ENCODE results near the gene NQO2. TPM values are rescaled to one million over a fixed set of nuclear protein-coding genes. Genes with fewer than 3 reads are reported as not detected.

The NQO2 gene
- total and polyA plus RNA-seq, 2 donors: 16.4 to 21.7 TPM

- DNase-seq (ENCODE audit: low read depth in 6 of 9, low spot score in 9 of 9): peak in 1 of 9 donors; percentile 37
- 35% methylated on average over 18 of the region's 18 CpGs for WGBS
- Histone ChIP-seq H3K27ac (ENCODE audit: low read depth in 1 of 2, low read length in 1 of 2) (no peak overlapping the region), H3K4me3 (ENCODE audit: low read length in 2 of 2) (no peak overlapping the region), H3K27me3 (ENCODE audit: control insufficient read depth in 2 of 2, insufficient read depth in 1 of 2, low read length in 1 of 2) (no peaks in the 10 kb centered on the region), H3K36me3 (ENCODE audit: control insufficient read depth in 2 of 2, insufficient read depth in 2 of 2, low read length in 1 of 2) (no peaks in the 10 kb centered on the region), H3K9me3 (ENCODE audit: control insufficient read depth in 2 of 2, insufficient read depth in 1 of 2, low read length in 1 of 2) (no peaks in the 10 kb centered on the region), H3K4me1 (ENCODE audit: control insufficient read depth in 2 of 2, insufficient read depth in 2 of 2, low read length in 2 of 2) (peaks cover 0 to 7% of the 10 kb centered on the region in 2 donors)
Measured at GRCh38 chr6:2958331-2958711, 41.4 kb upstream of the NQO2 start.

DNA sequence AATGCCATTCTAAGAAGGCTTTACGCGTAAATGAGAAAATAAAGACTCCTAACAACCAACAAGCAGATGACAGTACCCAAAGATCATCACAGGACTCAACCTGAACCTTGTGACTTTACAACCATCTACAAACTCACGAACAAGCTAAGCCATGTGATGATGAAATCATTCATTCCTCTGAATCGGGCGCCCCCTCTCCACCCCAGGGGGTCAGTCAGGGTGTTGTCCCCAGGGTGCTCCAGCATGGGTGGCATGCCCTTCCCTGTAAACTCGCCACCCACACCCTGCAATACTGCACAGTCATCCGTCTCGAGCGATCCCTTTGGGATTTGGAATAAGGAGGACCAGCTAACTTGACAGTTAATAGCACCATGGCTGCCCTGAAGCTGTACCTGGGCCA, 40.9 kb upstream of the NQO2 start:
- 97% methylated on average over 9 of the region's 9 CpGs for WGBS
- no peak for DNase-seq (ENCODE audit: low read depth in 6 of 9, low spot score in 9 of 9)
- H3K27me3 ChIP-seq (ENCODE audit: control insufficient read depth in 2 of 2, insufficient read depth in 1 of 2, low read length in 1 of 2): no peaks in the 10 kb centered on the region
- peaks cover 0 to 7% of the 10 kb centered on the region in 2 donors for H3K4me1 ChIP-seq (ENCODE audit: control insufficient read depth in 2 of 2, insufficient read depth in 2 of 2, low read length in 2 of 2)
- no peak overlapping the region for H3K27ac ChIP-seq (ENCODE audit: low read depth in 1 of 2, low read length in 1 of 2)
- no peaks in the 10 kb centered on the region for H3K36me3 ChIP-seq (ENCODE audit: control insufficient read depth in 2 of 2, insufficient read depth in 2 of 2, low read length in 1 of 2)
- no peaks in the 10 kb centered on the region for H3K9me3 ChIP-seq (ENCODE audit: control insufficient read depth in 2 of 2, insufficient read depth in 1 of 2, low read length in 1 of 2)
- H3K4me3 ChIP-seq (ENCODE audit: low read length in 2 of 2): no peak overlapping the region

DNA sequence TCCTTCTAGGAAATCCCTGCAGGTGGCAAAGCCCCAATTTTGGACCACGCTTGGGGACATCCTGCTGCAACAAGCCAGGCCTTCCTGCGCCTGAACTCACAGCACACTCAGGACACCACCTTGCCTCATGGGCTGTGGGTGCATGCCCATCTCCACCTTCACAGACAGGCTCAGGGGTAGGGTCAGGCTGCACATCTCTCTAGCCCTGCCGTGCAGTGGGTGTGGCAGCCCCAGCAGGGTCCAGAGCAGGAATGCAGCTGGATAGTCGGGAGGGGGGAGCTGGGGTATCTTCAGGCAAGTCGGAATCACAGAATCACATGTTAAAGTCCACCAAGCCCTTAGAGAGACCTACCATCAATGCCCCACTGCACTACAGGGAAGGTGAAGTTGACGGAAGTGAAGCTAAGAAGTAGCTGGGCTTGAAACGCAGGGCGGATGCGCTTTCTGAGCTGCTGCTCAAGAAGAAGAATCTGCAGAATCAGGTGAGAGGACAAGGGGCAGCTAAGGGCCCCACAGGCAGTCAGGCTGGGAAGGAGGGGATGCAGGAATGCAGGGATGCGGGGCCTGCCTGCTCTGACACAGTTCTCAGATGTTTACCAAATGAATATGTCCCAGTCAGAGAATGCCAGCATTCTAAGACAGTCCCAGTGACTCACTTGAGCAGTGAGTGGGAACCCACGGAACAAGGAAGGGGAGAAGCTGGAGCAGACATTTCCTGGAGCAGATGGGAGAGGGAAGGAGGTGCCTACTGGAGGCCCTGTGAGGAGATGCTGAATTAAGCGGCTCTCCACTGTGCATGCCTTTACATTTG, 39.6 kb upstream of the NQO2 start:
- Histone ChIP-seq H3K27ac (ENCODE audit: low read depth in 1 of 2, low read length in 1 of 2) (no peak overlapping the region), H3K4me1 (ENCODE audit: control insufficient read depth in 2 of 2, insufficient read depth in 2 of 2, low read length in 2 of 2) (peaks cover 0 to 7% of the 10 kb centered on the region in 2 donors), H3K9me3 (ENCODE audit: control insufficient read depth in 2 of 2, insufficient read depth in 1 of 2, low read length in 1 of 2) (no peaks in the 10 kb centered on the region), H3K27me3 (ENCODE audit: control insufficient read depth in 2 of 2, insufficient read depth in 1 of 2, low read length in 1 of 2) (no peaks in the 10 kb centered on the region), H3K4me3 (ENCODE audit: low read length in 2 of 2) (no peak overlapping the region), H3K36me3 (ENCODE audit: control insufficient read depth in 2 of 2, insufficient read depth in 2 of 2, low read length in 1 of 2) (no peaks in the 10 kb centered on the region)
- 95% methylated on average over 12 of the region's 12 CpGs for WGBS
- DNase-seq (ENCODE audit: low read depth in 6 of 9, low spot score in 9 of 9): no peak

- no peaks in the 10 kb centered on the region for H3K27me3 ChIP-seq (ENCODE audit: control insufficient read depth in 2 of 2, insufficient read depth in 1 of 2, low read length in 1 of 2)
- H3K9me3 ChIP-seq (ENCODE audit: control insufficient read depth in 2 of 2, insufficient read depth in 1 of 2, low read length in 1 of 2): no peaks in the 10 kb centered on the region
- no peak overlapping the region for H3K4me3 ChIP-seq (ENCODE audit: low read length in 2 of 2)
- peaks cover 0 to 7% of the 10 kb centered on the region in 2 donors for H3K4me1 ChIP-seq (ENCODE audit: control insufficient read depth in 2 of 2, insufficient read depth in 2 of 2, low read length in 2 of 2)
- no peak for DNase-seq (ENCODE audit: low read depth in 6 of 9, low spot score in 9 of 9)
- WGBS: 98% methylated on average over 4 of the region's 4 CpGs
- no peak overlapping the region for H3K27ac ChIP-seq (ENCODE audit: low read depth in 1 of 2, low read length in 1 of 2)
- H3K36me3 ChIP-seq (ENCODE audit: control insufficient read depth in 2 of 2, insufficient read depth in 2 of 2, low read length in 1 of 2): no peaks in the 10 kb centered on the region
Measured at GRCh38 chr6:2960935-2961334, 38.8 kb upstream of the NQO2 start.

DNA sequence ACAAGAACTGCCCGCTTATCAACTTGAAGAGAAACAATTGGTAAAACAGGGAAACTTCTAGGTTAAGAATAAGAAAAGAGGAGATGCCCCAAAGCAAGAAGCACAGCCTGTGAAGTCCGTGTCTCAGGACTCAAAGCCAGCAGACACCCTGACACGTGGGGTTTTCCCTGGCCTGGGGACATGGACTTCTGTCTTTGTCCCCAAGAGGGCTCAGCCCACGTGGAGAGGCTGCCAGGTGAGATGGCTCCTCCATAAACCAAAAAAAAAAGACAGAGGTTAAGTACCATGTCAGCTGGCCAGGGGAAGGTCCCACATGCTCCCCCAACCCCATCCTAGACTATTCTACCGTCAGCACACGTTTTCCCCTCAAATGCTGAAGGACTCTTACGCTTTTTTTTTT, 38.2 kb upstream of the NQO2 start:
- Histone ChIP-seq H3K27me3 (ENCODE audit: control insufficient read depth in 2 of 2, insufficient read depth in 1 of 2, low read length in 1 of 2) (no peaks in the 10 kb centered on the region), H3K27ac (ENCODE audit: low read depth in 1 of 2, low read length in 1 of 2) (no peak overlapping the region), H3K36me3 (ENCODE audit: control insufficient read depth in 2 of 2, insufficient read depth in 2 of 2, low read length in 1 of 2) (no peaks in the 10 kb centered on the region), H3K9me3 (ENCODE audit: control insufficient read depth in 2 of 2, insufficient read depth in 1 of 2, low read length in 1 of 2) (no peaks in the 10 kb centered on the region), H3K4me3 (ENCODE audit: low read length in 2 of 2) (no peak overlapping the region), H3K4me1 (ENCODE audit: control insufficient read depth in 2 of 2, insufficient read depth in 2 of 2, low read length in 2 of 2) (peaks cover 0 to 7% of the 10 kb centered on the region in 2 donors)
- WGBS: 97% methylated on average over 7 of the region's 7 CpGs
- no peak for DNase-seq (ENCODE audit: low read depth in 6 of 9, low spot score in 9 of 9)

GRCh38 chr6:2962004-2962403, 37.7 kb upstream of the NQO2 start:
- no peak for DNase-seq (ENCODE audit: low read depth in 6 of 9, low spot score in 9 of 9)
- Histone ChIP-seq H3K36me3 (ENCODE audit: control insufficient read depth in 2 of 2, insufficient read depth in 2 of 2, low read length in 1 of 2) (no peaks in the 10 kb centered on the region), H3K27ac (ENCODE audit: low read depth in 1 of 2, low read length in 1 of 2) (peak overlapping the region in 1 of 2 donors; percentile 14), H3K27me3 (ENCODE audit: control insufficient read depth in 2 of 2, insufficient read depth in 1 of 2, low read length in 1 of 2) (no peaks in the 10 kb centered on the region), H3K4me3 (ENCODE audit: low read length in 2 of 2) (no peak overlapping the region), H3K9me3 (ENCODE audit: control insufficient read depth in 2 of 2, insufficient read depth in 1 of 2, low read length in 1 of 2) (no peaks in the 10 kb centered on the region), H3K4me1 (ENCODE audit: control insufficient read depth in 2 of 2, insufficient read depth in 2 of 2, low read length in 2 of 2) (peaks cover 0 to 11% of the 10 kb centered on the region in 2 donors)
- 92% methylated on average over 9 of the region's 9 CpGs for WGBS

DNA sequence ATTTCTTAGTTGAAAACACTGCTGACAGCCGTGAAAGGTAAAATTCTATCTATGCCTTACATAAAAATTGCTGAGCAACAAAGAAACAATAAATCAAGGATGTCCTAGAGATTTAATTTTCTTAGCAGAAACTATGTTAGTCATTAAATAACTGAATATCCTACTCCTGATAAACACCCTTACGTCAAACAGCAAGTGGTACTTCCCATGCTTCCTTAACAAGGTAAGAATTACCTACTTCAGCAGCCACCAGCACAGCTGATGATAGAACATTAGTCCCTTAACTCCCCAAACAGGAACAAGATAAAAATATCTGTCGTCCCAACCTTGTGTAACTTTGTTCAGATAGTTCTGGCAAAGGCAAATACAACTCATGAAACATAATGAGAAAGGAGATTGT, 37.1 kb upstream of the NQO2 start:
- H3K4me1 ChIP-seq (ENCODE audit: control insufficient read depth in 2 of 2, insufficient read depth in 2 of 2, low read length in 2 of 2): peaks cover 0 to 9% of the 10 kb centered on the region in 2 donors
- H3K27me3 ChIP-seq (ENCODE audit: control insufficient read depth in 2 of 2, insufficient read depth in 1 of 2, low read length in 1 of 2): no peaks in the 10 kb centered on the region
- H3K9me3 ChIP-seq (ENCODE audit: control insufficient read depth in 2 of 2, insufficient read depth in 1 of 2, low read length in 1 of 2): no peaks in the 10 kb centered on the region
- 86% methylated on average over 3 of the region's 3 CpGs for WGBS
- H3K4me3 ChIP-seq (ENCODE audit: low read length in 2 of 2): no peak overlapping the region
- no peaks in the 10 kb centered on the region for H3K36me3 ChIP-seq (ENCODE audit: control insufficient read depth in 2 of 2, insufficient read depth in 2 of 2, low read length in 1 of 2)
- H3K27ac ChIP-seq (ENCODE audit: low read depth in 1 of 2, low read length in 1 of 2): no peak overlapping the region
- DNase-seq (ENCODE audit: low read depth in 6 of 9, low spot score in 9 of 9): no peak

DNA sequence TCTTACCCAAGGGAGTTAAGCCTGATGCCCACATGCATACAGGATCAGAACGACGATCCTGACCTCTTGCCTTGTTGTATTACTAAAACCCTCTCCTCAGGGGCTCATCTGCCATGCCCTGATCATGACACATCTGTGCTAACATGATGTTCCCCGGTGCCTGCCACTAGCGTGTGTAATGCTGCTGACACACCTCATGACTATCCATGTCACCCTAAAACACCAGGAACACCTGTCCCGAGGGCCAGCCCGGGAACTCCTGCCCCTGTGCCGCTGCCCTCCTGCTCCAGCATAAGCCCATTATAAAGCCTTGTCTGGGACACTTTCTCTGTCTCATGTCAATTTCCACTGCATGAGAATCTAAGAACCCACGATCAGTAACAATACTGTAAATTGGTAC, 35.9 kb upstream of the NQO2 start:
- DNase-seq (ENCODE audit: low read depth in 6 of 9, low spot score in 9 of 9): no peak
- no peaks in the 10 kb centered on the region for H3K36me3 ChIP-seq (ENCODE audit: control insufficient read depth in 2 of 2, insufficient read depth in 2 of 2, low read length in 1 of 2)
- no peak overlapping the region for H3K4me3 ChIP-seq (ENCODE audit: low read length in 2 of 2)
- no peaks in the 10 kb centered on the region for H3K9me3 ChIP-seq (ENCODE audit: control insufficient read depth in 2 of 2, insufficient read depth in 1 of 2, low read length in 1 of 2)
- H3K4me1 ChIP-seq (ENCODE audit: control insufficient read depth in 2 of 2, insufficient read depth in 2 of 2, low read length in 2 of 2): peaks cover 0 to 4% of the 10 kb centered on the region in 2 donors
- H3K27ac ChIP-seq (ENCODE audit: low read depth in 1 of 2, low read length in 1 of 2): no peak overlapping the region
- peaks cover 2 to 4% of the 10 kb centered on the region in 2 donors for H3K27me3 ChIP-seq (ENCODE audit: control insufficient read depth in 2 of 2, insufficient read depth in 1 of 2, low read length in 1 of 2)
- 92% methylated on average over 8 of the region's 8 CpGs for WGBS

DNA sequence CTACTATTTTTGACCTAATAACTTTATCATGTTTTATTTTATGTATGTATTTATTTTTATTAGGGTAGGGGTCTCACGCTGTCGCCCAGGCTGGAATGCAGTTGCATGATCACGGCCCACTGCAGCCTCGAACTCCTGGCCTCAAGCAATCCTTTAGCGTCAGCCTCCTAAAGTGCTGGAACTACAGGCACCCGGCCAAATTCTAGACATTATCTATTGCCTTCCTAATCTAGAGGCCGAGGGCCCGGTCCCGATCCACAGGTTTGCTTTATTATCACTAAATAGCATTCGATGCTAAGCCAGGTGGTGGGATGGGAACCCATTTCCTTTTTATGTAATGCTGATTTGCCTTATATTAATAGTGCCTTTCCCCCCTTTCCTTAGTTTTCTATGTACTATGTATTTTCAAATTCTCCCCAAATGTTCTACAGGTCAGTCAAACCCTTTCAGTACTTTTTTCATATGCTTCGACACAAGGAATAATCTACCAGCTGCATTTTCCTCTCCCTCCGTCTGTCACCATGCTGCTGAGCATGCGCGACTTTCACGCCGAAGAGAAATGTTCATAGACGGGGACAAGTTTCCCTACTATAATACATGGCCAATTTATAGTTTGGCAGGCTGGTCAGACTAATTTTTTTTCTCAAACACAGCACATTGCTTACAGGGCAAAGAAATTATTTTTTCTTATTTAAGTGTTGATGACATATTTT, 34.7 kb upstream of the NQO2 start:
- Histone ChIP-seq H3K27ac (ENCODE audit: low read depth in 1 of 2, low read length in 1 of 2) (no peak overlapping the region), H3K4me3 (ENCODE audit: low read length in 2 of 2) (no peak overlapping the region), H3K9me3 (ENCODE audit: control insufficient read depth in 2 of 2, insufficient read depth in 1 of 2, low read length in 1 of 2) (no peaks in the 10 kb centered on the region), H3K4me1 (ENCODE audit: control insufficient read depth in 2 of 2, insufficient read depth in 2 of 2, low read length in 2 of 2) (peaks cover 0 to 4% of the 10 kb centered on the region in 2 donors), H3K27me3 (ENCODE audit: control insufficient read depth in 2 of 2, insufficient read depth in 1 of 2, low read length in 1 of 2) (peaks cover 3 to 13% of the 10 kb centered on the region in 2 donors), H3K36me3 (ENCODE audit: control insufficient read depth in 2 of 2, insufficient read depth in 2 of 2, low read length in 1 of 2) (no peaks in the 10 kb centered on the region)
- DNase-seq (ENCODE audit: low read depth in 6 of 9, low spot score in 9 of 9): no peak
- 98% methylated on average over 17 of the region's 17 CpGs for WGBS

Measured in thymus (tissue), 11 donors.